HepG2 (cell line): ENCODE results near the gene PUDP. TPM values are rescaled to one million over a fixed set of nuclear protein-coding genes. Genes with fewer than 3 reads are reported as not detected.
A peak's percentile ranks its signal among the peaks of the same experiment; 100 is the strongest.

Experiments used
- ATAC-seq: fragments of 200-7000 bp; cut with Tn5 transposase; 3 replicates; pipeline ENCODE4 v1.9.1; 2020; ENCODE audit warnings: mild to moderate bottlenecking, moderate library complexity
- Bru-seq: library from RNA; stranded (reverse); fragments of 400-500 nt; gene quantifications from one replicate; lab custom pipeline; 2021; lab: Mats Ljungman, UMichigan
- BruChase-seq, 2 experiments: library from RNA; stranded (reverse); fragments of 400-500 nt; gene quantifications; one replicate each; lab custom pipeline; 2021; lab: Mats Ljungman, UMichigan
- BruUV-seq: library from RNA; stranded (reverse); fragments of 400-500 nt; replicated peaks from 2 replicates; lab custom pipeline; 2021; lab: Mats Ljungman, UMichigan
- CTCF ChIA-PET: fragments of 300-600 bp; formaldehyde crosslinking; extraction: SDS; loops from one replicate; lab custom pipeline; 2021; ENCODE audit warnings: low total read pairs, inconsistent platforms, low intra/inter-chr PET ratio; lab: Yijun Ruan, JAX
- POLR2A ChIA-PET: fragments of 350-600 bp; sonication (Branson Sonifier 250); formaldehyde crosslinking; loops from one replicate; lab custom pipeline; 2020; ENCODE audit warnings: antibody characterized with exemption, inconsistent platforms; lab: Yijun Ruan, JAX
- DNase-seq: peaks from one replicate; pipeline ENCODE4 v3.0.0-alpha.2; 2015; ENCODE audit warnings: low spot score
- FAIRE-seq: peaks from 3 replicates; lab custom pipeline; 2011; peaks lifted over from hg19 to GRCh38; lab: Jason Lieb, UNC
- H2AFZ ChIP-seq: one replicate; pipeline ENCODE4 v1.6.1; 2011; ENCODE audit warnings: low read length, inconsistent platforms
- H3K27ac ChIP-seq: fragments of 300-600 bp; 3 replicates; pipeline ENCODE4 v1.8.0; 2011; ENCODE audit warnings: mixed run types, mild to moderate bottlenecking, mixed read lengths, low read length, inconsistent platforms; ENCODE audit not compliant: insufficient read depth; ENCODE audit errors: extremely low read length
- H3K27me3 ChIP-seq, 2 experiments: fragments of 200-600 bp in 1 of 2; 2 replicates in 1 of 2; 3 replicates in 1 of 2; pipeline versions ENCODE4 v1.6.0 to v1.8.0; 2011; ENCODE audit warnings: low read length in 2 of 2, mild to moderate bottlenecking in 2 of 2, moderate library complexity in 2 of 2, inconsistent platforms in 1 of 2; ENCODE audit not compliant: insufficient read depth in 2 of 2, control insufficient read depth in 1 of 2
- H3K36me3 ChIP-seq, 2 experiments: fragments of 200-600 bp in 1 of 2; replicated peaks in 1 of 2; 2 replicates in 1 of 2; 3 replicates in 1 of 2; pipeline versions ENCODE4 v1.5.1 to v1.8.0; 2011; ENCODE audit warnings: low read length in 2 of 2, inconsistent platforms in 1 of 2; ENCODE audit not compliant: insufficient read depth in 2 of 2, control insufficient read depth in 1 of 2
- H3K4me1 ChIP-seq: 2 replicates; pipeline ENCODE4 v1.5.1; 2012; ENCODE audit warnings: low read length, inconsistent platforms; ENCODE audit not compliant: insufficient read depth
- H3K4me2 ChIP-seq: 2 replicates; pipeline ENCODE4 v1.6.0; 2011; ENCODE audit warnings: low read depth, low read length, inconsistent platforms
- H3K4me3 ChIP-seq, 3 experiments: fragments of 200-600 bp in 1 of 3; sonication (generic), shearing (Covaris generic) in 1 of 3; replicated peaks in 1 of 3; 2 replicates each; pipeline ENCODE4 v1.5.1; 2011 to 2016; ENCODE audit warnings: low read length in 3 of 3, inconsistent platforms in 2 of 3, low read depth in 2 of 3, mild to moderate bottlenecking in 2 of 3, control low read depth in 1 of 3, mixed read lengths in 1 of 3; ENCODE audit not compliant: insufficient read depth in 1 of 3
- H3K79me2 ChIP-seq: one replicate; pipeline ENCODE4 v1.6.1; 2011; ENCODE audit warnings: low read length, inconsistent platforms; ENCODE audit not compliant: insufficient read depth
- H3K9ac ChIP-seq: 2 replicates; pipeline ENCODE4 v1.6.0; 2011; ENCODE audit warnings: mild to moderate bottlenecking, low read depth, low read length, inconsistent platforms; ENCODE audit not compliant: insufficient read depth
- H3K9me3 ChIP-seq: 2 replicates; pipeline ENCODE4 v1.5.1; 2012; ENCODE audit warnings: mild to moderate bottlenecking, low read length
- H4K20me1 ChIP-seq: 2 replicates; pipeline ENCODE4 v1.6.0; 2011; ENCODE audit warnings: inconsistent platforms, mild to moderate bottlenecking, low read length, moderate library complexity; ENCODE audit not compliant: insufficient read depth
- ARHGAP35 ChIP-seq: sonication (generic); formaldehyde crosslinking; IDR thresholded peaks from 2 replicates; pipeline ENCODE4 v1.9.0; 2022; ENCODE audit warnings: mild to moderate bottlenecking, inconsistent platforms, moderate library complexity, missing genetic modification reagents, borderline replicate concordance
- CBX1 ChIP-seq: IDR thresholded peaks from one replicate; pipeline ENCODE4 v1.6.1; 2016; ENCODE audit warnings: antibody characterized with exemption, low read depth
- KDM2A ChIP-seq: sonication (generic); formaldehyde crosslinking; IDR thresholded peaks from 2 replicates; pipeline ENCODE4 v1.4.0; 2020; ENCODE audit warnings: low read depth, missing genetic modification reagents, borderline replicate concordance
- MTF2 ChIP-seq: sonication (generic); formaldehyde crosslinking; IDR thresholded peaks from 2 replicates; pipeline ENCODE4 v1.5.0; 2020; ENCODE audit warnings: missing genetic modification reagents, borderline replicate concordance
- PCBP2 ChIP-seq: fragments of 200-400 bp; formaldehyde crosslinking; optimal IDR thresholded peaks from 2 replicates; pipeline ENCODE3; 2018; ENCODE audit warnings: low read length, low read depth; ENCODE audit not compliant: poor library complexity, severe bottlenecking
- PPARG ChIP-seq: conservative IDR thresholded peaks from 2 replicates; pipeline ENCODE4 v1.6.1; 2016; ENCODE audit warnings: missing biosample characterization, missing genetic modification reagents
- RELA ChIP-seq: sonication (generic); formaldehyde crosslinking; IDR thresholded peaks from 2 replicates; pipeline ENCODE4 v1.4.0; 2020; ENCODE audit warnings: missing genetic modification reagents
- YY1 ChIP-seq: IDR thresholded peaks from 2 replicates; pipeline ENCODE4 v1.6.1; 2011; ENCODE audit warnings: low read length, low read depth, moderate library complexity, mild to moderate bottlenecking; ENCODE audit not compliant: insufficient read depth, insufficient replicate concordance
- ZMAT3 ChIP-seq: sonication (generic); formaldehyde crosslinking; conservative IDR thresholded peaks from 2 replicates; pipeline ENCODE4 v1.7.0; 2021; ENCODE audit warnings: missing genetic modification reagents
- ZNF709 ChIP-seq: sonication (generic); formaldehyde crosslinking; IDR thresholded peaks from 2 replicates; pipeline ENCODE4 v1.5.0; 2020; ENCODE audit warnings: mild to moderate bottlenecking, missing genetic modification reagents
- ZNF879 ChIP-seq: sonication (generic); formaldehyde crosslinking; IDR thresholded peaks from 2 replicates; pipeline ENCODE4 v1.8.1; 2023; ENCODE audit warnings: missing genetic modification reagents
- ZSCAN29 ChIP-seq: sonication (generic); formaldehyde crosslinking; conservative IDR thresholded peaks from 2 replicates; pipeline ENCODE4 v1.4.0; 2020; ENCODE audit warnings: mild to moderate bottlenecking, missing genetic modification reagents
- ZZZ3 ChIP-seq: sonication (generic); formaldehyde crosslinking; IDR thresholded peaks from 2 replicates; pipeline ENCODE4 v1.4.0; 2020; ENCODE audit warnings: missing genetic modification reagents, mild to moderate bottlenecking, borderline replicate concordance
- WGBS: methylation state at CpG from one replicate; pipeline ENCODE4 v1.1.6; 2017; ENCODE audit warnings: low lambda C conversion rate; 5-methylcytosine and 5-hydroxymethylcytosine counted together
- in situ Hi-C: cut with HindIII; loops from 2 replicates; pipeline ENCODE4 v1.10.0; 2017; ENCODE audit warnings: low pct_unique_long_range_greater_than_20kb; ENCODE audit not compliant: extremely low pct_ligation_motif_present
- intact Hi-C: fragments of 100-400 bp; cut with micrococcal nuclease; formaldehyde crosslinking; loops from one replicate; pipeline ENCODE4 v1.10.0; 2022; ENCODE audit not compliant: unreplicated experiment
- long read RNA-seq, 2 experiments: library from RNA in 1 of 2; library from polyadenylated mRNA in 1 of 2; stranded (forward) in 1 of 2; unstranded in 1 of 2; transcript quantifications; one replicate each; pipeline ENCODE4 v2.0.0, GENCODE V29; 2019 to 2022
- polyA minus RNA-seq, 3 experiments: library from RNA; depleted of rRNA, polyadenylated mRNA; stranded (reverse); fragments of >200 nt; gene quantifications; 2 replicates each; pipeline ENCODE4 v1.2.3, GENCODE V29; 2011; ENCODE audit warnings: low replicate concordance in 1 of 3
- polyA plus RNA-seq, 8 experiments: library from polyadenylated mRNA; depleted of rRNA in 3 of 8; stranded (reverse) in 7 of 8; unstranded in 1 of 8; fragments of >200 nt; fragmentation: Illumina TruSeq in 4 of 8; extraction: Trizol in 4 of 8; gene quantifications; 2 replicates each; pipeline versions ENCODE4 v1.2.1 to v1.2.3, GENCODE V29; 2011 to 2016; ENCODE audit warnings: low read depth in 4 of 8, missing spikeins in 1 of 8, mixed read lengths in 1 of 8; ENCODE audit not compliant: insufficient read depth in 1 of 8
- total RNA-seq, 5 experiments: library from RNA; depleted of rRNA; stranded (reverse); fragments of >200 nt; fragmentation: Illumina TruSeq; extraction: Trizol; gene quantifications; 2 replicates each; pipeline ENCODE4 v1.2.3, GENCODE V29; 2016; ENCODE audit warnings: low read depth in 1 of 5
- TF ChIP-seq, protein P1 (sequence below): sonication (generic); formaldehyde crosslinking; IDR thresholded peaks from 2 replicates; pipeline ENCODE4 v1.4.0; 2020; ENCODE audit warnings: missing genetic modification reagents

The PUDP gene
- total RNA-seq (2016; rRNA removed; fragmentation: Illumina TruSeq; extraction: Trizol) (7.5 and 16.3 TPM in 2 replicates), polyA plus RNA-seq (2011; rRNA removed) (17.7 and 23.5 TPM in 2 replicates), polyA minus RNA-seq (2011; rRNA and poly(A)+ RNA removed; ENCODE audit: low replicate concordance) (18.1 and 31.8 TPM in 2 replicates), Bru-seq, nascent RNA (percentile 62 among the genes with signal in this experiment), BruChase-seq, experiment 1, labeled RNA remaining after a 6-hour chase (percentile 48 among the genes with signal in this experiment), BruChase-seq, experiment 2, labeled RNA remaining after a 2-hour chase (percentile 48 among the genes with signal in this experiment)
- 1.9 and 2.0 TPM in 2 replicates for total RNA-seq (2016; cell fraction: cytosol; rRNA removed; fragmentation: Illumina TruSeq; extraction: Trizol; ENCODE audit: low read depth)
- total RNA-seq (2016; cell fraction: insoluble cytoplasmic fraction; rRNA removed; fragmentation: Illumina TruSeq; extraction: Trizol), result 7.1 and 17.4 TPM in 2 replicates
- total RNA-seq (2016; cell fraction: membrane; rRNA removed; fragmentation: Illumina TruSeq; extraction: Trizol), result 8.8 and 9.0 TPM in 2 replicates
- total RNA-seq (2016; cell fraction: nucleus; rRNA removed; fragmentation: Illumina TruSeq; extraction: Trizol), result 7.7 and 8.1 TPM in 2 replicates
- 17.5 and 21.4 TPM in 2 replicates for polyA plus RNA-seq (2011; cell fraction: cytosol; rRNA removed)
- polyA plus RNA-seq (2011; cell fraction: nucleus; rRNA removed), result 5.4 and 6.3 TPM in 2 replicates
- 17.4 and 19.4 TPM in 2 replicates for polyA plus RNA-seq (2012)
- 3.0 and 3.9 TPM in 2 replicates for polyA plus RNA-seq (2016; cell fraction: cytosol; fragmentation: Illumina TruSeq; extraction: Trizol; ENCODE audit: low read depth)
- 32.6 and 35.0 TPM in 2 replicates for polyA plus RNA-seq (2016; cell fraction: insoluble cytoplasmic fraction; fragmentation: Illumina TruSeq; extraction: Trizol; ENCODE audit: low read depth)
- polyA plus RNA-seq (2016; cell fraction: membrane; fragmentation: Illumina TruSeq; extraction: Trizol; ENCODE audit: low read depth), result 10.4 and 10.6 TPM in 2 replicates
- 11.5 and 12.1 TPM in 2 replicates for polyA plus RNA-seq (2016; cell fraction: nucleus; fragmentation: Illumina TruSeq; extraction: Trizol; ENCODE audit: insufficient read depth, low read depth)
- polyA minus RNA-seq (2011; cell fraction: cytosol; rRNA and poly(A)+ RNA removed), result 10.1 and 12.8 TPM in 2 replicates
- polyA minus RNA-seq (2011; cell fraction: nucleus; rRNA and poly(A)+ RNA removed), result 14.5 and 17.7 TPM in 2 replicates
- long read RNA-seq, experiment 1, transcript PUDP-201 (4 exons, 2,140 nt), result major isoform, 23 of 28 reads
- long read RNA-seq, experiment 1, partial matches to known transcripts, result 1 of 28 reads
- long read RNA-seq, experiment 1, other reads (novel, unspliced or antisense), result 4 of 28 reads
- long read RNA-seq, experiment 2, transcript PUDP-201 (4 exons, 2,140 nt), result major isoform, 27 of 45 reads
- long read RNA-seq, experiment 2, partial matches to known transcripts, result 4 of 45 reads
- long read RNA-seq, experiment 2, other reads (novel, unspliced or antisense), result 14 of 45 reads

DNA sequence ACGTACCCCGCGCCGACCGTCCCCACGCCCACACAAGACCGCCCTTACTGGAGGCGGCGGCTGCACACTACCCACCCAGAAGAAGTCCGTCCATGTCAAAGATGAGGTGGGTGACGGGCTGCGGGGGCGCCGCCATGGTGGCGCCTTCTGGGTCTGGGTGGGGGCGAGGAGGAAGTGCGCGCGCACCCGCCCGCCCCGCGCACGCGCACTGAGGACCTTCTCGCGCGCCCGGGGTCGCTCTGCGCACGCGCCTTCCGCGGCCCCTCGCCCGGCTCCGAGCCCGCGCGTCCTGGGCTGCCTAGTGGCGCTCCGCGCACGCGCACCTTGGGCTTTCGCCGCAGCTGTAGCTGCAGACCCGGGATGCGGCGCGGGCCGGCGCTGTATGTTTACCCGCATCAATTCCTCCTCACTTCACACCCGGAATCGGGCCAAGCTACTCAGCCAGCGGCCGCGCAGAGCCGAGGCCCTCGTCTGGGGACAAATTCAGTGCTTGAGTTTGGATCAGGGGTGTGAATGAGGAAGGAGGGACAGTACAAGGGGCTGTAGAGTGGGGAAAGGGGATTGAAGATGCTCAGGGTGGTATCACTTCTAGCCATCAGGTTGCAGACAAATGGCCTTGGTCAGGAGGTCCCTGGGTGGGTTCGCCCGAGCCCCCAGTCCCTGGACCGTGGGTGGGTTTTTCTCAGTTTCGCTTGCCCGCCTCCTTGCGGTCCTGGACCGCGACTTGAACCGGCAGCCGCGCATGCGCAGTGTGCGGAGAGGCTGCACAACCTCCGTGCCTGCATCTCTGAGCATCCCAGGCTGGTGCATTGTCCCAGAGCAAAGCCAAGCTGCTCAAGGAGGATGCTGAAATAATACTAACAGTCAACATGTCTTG lies at the start of gene PUDP:
Gene PUDP, minus strand, starts transcription at position 176 of the 877 bp plus-strand sequence. Its CDS starts 40 bp downstream, at position 136.
- H3K4me3 ChIP-seq, result peak within 1 kb of the TSS; percentile 73 to 83 (median 79)
- ChIA-PET CTCF (no interaction called here), POLR2A (no interaction called here)
- intact Hi-C loops (loop anchor here (1.0 to 2.0 kb wide), 2 partner anchors 23 to 779 kb away; partner anchors contain the start of gene PNPLA4), in situ Hi-C loops (no loop called here)
- peaks cover 19% of the 10 kb centered on the region for H3K4me1 ChIP-seq
- H3K79me2 ChIP-seq, result peaks cover 4% of the 10 kb centered on the region
- peak within 1 kb of the TSS; percentile 66 for H3K27ac ChIP-seq
- H4K20me1 ChIP-seq, result no peaks in the 10 kb centered on the region
- H3K36me3 ChIP-seq, result no peaks in the 10 kb centered on the region
- H3K4me2 ChIP-seq, result peak within 1 kb of the TSS; percentile 80
- no TSS peak for BruUV-seq
- H3K27me3 ChIP-seq, result no peaks in the 10 kb centered on the region; a peak in 1 of 5 replicates
- FAIRE-seq, result no peak
- DNase-seq, result peak; percentile 57
- H3K9ac ChIP-seq, result peak within 1 kb of the TSS; percentile 71
- H2AFZ ChIP-seq, result peak within 1 kb of the TSS; percentile 85
- H3K9me3 ChIP-seq, result no peaks in the 10 kb centered on the region
- peak; percentile 95 for ATAC-seq
- WGBS, result 0% methylated on average over 12 of the region's 76 CpGs
- TF ChIP-seq ZSCAN29 (CRISPR knock-in tag) (0 out of 2 replicates have a peak, but pooled peaks have one; percentile 4), CBX1 (no peak), ZNF879 (CRISPR knock-in tag) (no peak), ARHGAP35 (CRISPR knock-in tag) (no peak), KDM2A (peak; percentile 28; the same call in 1 of the 2 replicates), PCBP2 (no peak), ZNF709 (CRISPR knock-in tag) (no peak), RELA (CRISPR knock-in tag) (no peak), ZMAT3 (CRISPR knock-in tag) (no peak), YY1 (peak; percentile 84), MTF2 (CRISPR knock-in tag) (no peak), ZZZ3 (CRISPR knock-in tag) (no peak), PPARG (CRISPR knock-in tag) (no peak)
- TF ChIP-seq, protein P1, sequence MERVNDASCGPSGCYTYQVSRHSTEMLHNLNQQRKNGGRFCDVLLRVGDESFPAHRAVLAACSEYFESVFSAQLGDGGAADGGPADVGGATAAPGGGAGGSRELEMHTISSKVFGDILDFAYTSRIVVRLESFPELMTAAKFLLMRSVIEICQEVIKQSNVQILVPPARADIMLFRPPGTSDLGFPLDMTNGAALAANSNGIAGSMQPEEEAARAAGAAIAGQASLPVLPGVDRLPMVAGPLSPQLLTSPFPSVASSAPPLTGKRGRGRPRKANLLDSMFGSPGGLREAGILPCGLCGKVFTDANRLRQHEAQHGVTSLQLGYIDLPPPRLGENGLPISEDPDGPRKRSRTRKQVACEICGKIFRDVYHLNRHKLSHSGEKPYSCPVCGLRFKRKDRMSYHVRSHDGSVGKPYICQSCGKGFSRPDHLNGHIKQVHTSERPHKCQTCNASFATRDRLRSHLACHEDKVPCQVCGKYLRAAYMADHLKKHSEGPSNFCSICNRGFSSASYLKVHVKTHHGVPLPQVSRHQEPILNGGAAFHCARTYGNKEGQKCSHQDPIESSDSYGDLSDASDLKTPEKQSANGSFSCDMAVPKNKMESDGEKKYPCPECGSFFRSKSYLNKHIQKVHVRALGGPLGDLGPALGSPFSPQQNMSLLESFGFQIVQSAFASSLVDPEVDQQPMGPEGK (CRISPR knock-in tag), result peak; percentile 56; the same call in 1 of the 2 replicates
